HG03095 (cell line): ENCODE results near the gene SAMD4A.

Source experiments
- ATAC-seq: cut with Tn5 transposase; IDR thresholded peaks from one replicate; pipeline ENCODE4 v1.9.1; 2021; ENCODE audit warnings: moderate library complexity; ENCODE audit not compliant: unreplicated experiment

The SAMD4A gene

GRCh38 chr14:54566410-54567223 lies at the start of gene SAMD4A:
TSS of gene SAMD4A (plus strand) at chr14:54567128. CDS start at chr14:54567917, 789 bp downstream.
- peak; percentile 36 for ATAC-seq

GRCh38 chr14:54524410-54524809 lies 42.5 kb upstream of the SAMD4A start:
- no peak for ATAC-seq

- no peak for ATAC-seq
Measured at GRCh38 chr14:54528973-54529372, 38.0 kb upstream of the SAMD4A start.

- ATAC-seq, result no peak
Measured at GRCh38 chr14:54529811-54530210, 37.1 kb upstream of the SAMD4A start.

- ATAC-seq, result peak; percentile 94
Measured at GRCh38 chr14:54532111-54533012, 34.6 kb upstream of the SAMD4A start.

- ATAC-seq, result peak; percentile 19
Measured at GRCh38 chr14:54533100-54533499, 33.8 kb upstream of the SAMD4A start.

- no peak for ATAC-seq
Measured at GRCh38 chr14:54535126-54535525, 31.8 kb upstream of the SAMD4A start.

GRCh38 chr14:54535646-54536045 lies 31.3 kb upstream of the SAMD4A start:
- no peak for ATAC-seq

- ATAC-seq, result no peak
Measured at GRCh38 chr14:54537651-54538050, 29.3 kb upstream of the SAMD4A start.

GRCh38 chr14:54538055-54538454 lies 28.9 kb upstream of the SAMD4A start:
- ATAC-seq, result no peak

- ATAC-seq, result no peak
Measured at GRCh38 chr14:54547583-54547982, 19.3 kb upstream of the SAMD4A start.

- ATAC-seq, result no peak
Measured at GRCh38 chr14:54548491-54548890, 18.4 kb upstream of the SAMD4A start.

- ATAC-seq, result no peak
Measured at GRCh38 chr14:54549862-54550261, 17.1 kb upstream of the SAMD4A start.

GRCh38 chr14:54550514-54550913 lies 16.4 kb upstream of the SAMD4A start:
- no peak for ATAC-seq

GRCh38 chr14:54554401-54554800 lies 12.5 kb upstream of the SAMD4A start:
- no peak for ATAC-seq

GRCh38 chr14:54555651-54556050 lies 11.3 kb upstream of the SAMD4A start:
- no peak for ATAC-seq

- no peak for ATAC-seq
Measured at GRCh38 chr14:54556535-54556934, 10.4 kb upstream of the SAMD4A start.

- ATAC-seq, result no peak
Measured at GRCh38 chr14:54562334-54562733, 4.6 kb upstream of the SAMD4A start.

- no peak for ATAC-seq
Measured at GRCh38 chr14:54564071-54564867, 2.7 kb upstream of the SAMD4A start.

- peak; percentile 38 for ATAC-seq
Measured at GRCh38 chr14:54564868-54565784, 1.8 kb upstream of the SAMD4A start.
